IPS-20b (cell line): ENCODE data around the gene TMC8.

Source experiments
- H3K27ac ChIP-seq: one replicate; pipeline ENCODE4 v1.5.1; 2013; ENCODE audit warnings: low read length
- H3K27me3 ChIP-seq: 2 replicates; pipeline ENCODE4 v1.6.1; 2013; ENCODE audit warnings: mild to moderate bottlenecking, low read length, inconsistent platforms; ENCODE audit not compliant: insufficient read depth
- H3K36me3 ChIP-seq: 2 replicates; pipeline ENCODE4 v1.6.1; 2013; ENCODE audit warnings: low read depth, mild to moderate bottlenecking, inconsistent platforms, low read length, moderate library complexity; ENCODE audit not compliant: insufficient read depth
- H3K4me1 ChIP-seq: 2 replicates; pipeline ENCODE4 v1.6.1; 2013; ENCODE audit warnings: mild to moderate bottlenecking, control low read depth, inconsistent platforms, low read length, moderate library complexity; ENCODE audit not compliant: insufficient read depth
- H3K4me3 ChIP-seq: 2 replicates; pipeline ENCODE4 v1.5.1; 2013; ENCODE audit warnings: mild to moderate bottlenecking, low read length, inconsistent platforms
- H3K9ac ChIP-seq: 2 replicates; pipeline ENCODE4 v1.6.1; 2013; ENCODE audit warnings: low read depth, mild to moderate bottlenecking, inconsistent platforms, low read length, moderate library complexity
- H3K9me3 ChIP-seq: 2 replicates; pipeline ENCODE4 v1.6.1; 2013; ENCODE audit warnings: mild to moderate bottlenecking, low read depth, low read length, inconsistent platforms; ENCODE audit not compliant: insufficient read depth

The TMC8 gene

GRCh38 chr17:78143214-78144146, 12.9 kb downstream of the TMC8 start:
- H3K27ac ChIP-seq: no peak overlapping the region
- H3K36me3 ChIP-seq: no peaks in the 10 kb centered on the region
- H3K9me3 ChIP-seq: no peaks in the 10 kb centered on the region
- no peak overlapping the region for H3K9ac ChIP-seq
- no peaks in the 10 kb centered on the region for H3K4me1 ChIP-seq
- H3K27me3 ChIP-seq: no peaks in the 10 kb centered on the region
- no peak overlapping the region for H3K4me3 ChIP-seq

GRCh38 chr17:78144147-78144719, 13.7 kb downstream of the TMC8 start:
- Histone ChIP-seq H3K9ac (no peak overlapping the region), H3K4me3 (no peak overlapping the region), H3K4me1 (no peaks in the 10 kb centered on the region), H3K36me3 (no peaks in the 10 kb centered on the region), H3K27ac (no peak overlapping the region), H3K27me3 (no peaks in the 10 kb centered on the region), H3K9me3 (no peaks in the 10 kb centered on the region)

GRCh38 chr17:78144736-78145641, 14.4 kb downstream of the TMC8 start:
- Histone ChIP-seq H3K9ac (no peak overlapping the region), H3K27me3 (no peaks in the 10 kb centered on the region), H3K9me3 (no peaks in the 10 kb centered on the region), H3K27ac (no peak overlapping the region), H3K36me3 (no peaks in the 10 kb centered on the region), H3K4me1 (no peaks in the 10 kb centered on the region), H3K4me3 (no peak overlapping the region)

- Histone ChIP-seq H3K27ac (no peak overlapping the region), H3K4me3 (no peak overlapping the region), H3K36me3 (no peaks in the 10 kb centered on the region), H3K27me3 (no peaks in the 10 kb centered on the region), H3K9me3 (no peaks in the 10 kb centered on the region), H3K9ac (no peak overlapping the region), H3K4me1 (no peaks in the 10 kb centered on the region)
Observed at GRCh38 chr17:78146471-78146869, 15.9 kb downstream of the TMC8 start.

- H3K4me3 ChIP-seq: no peak overlapping the region
- no peak overlapping the region for H3K27ac ChIP-seq
- no peaks in the 10 kb centered on the region for H3K27me3 ChIP-seq
- no peaks in the 10 kb centered on the region for H3K4me1 ChIP-seq
- no peaks in the 10 kb centered on the region for H3K9me3 ChIP-seq
- no peak overlapping the region for H3K9ac ChIP-seq
- H3K36me3 ChIP-seq: no peaks in the 10 kb centered on the region
Observed at GRCh38 chr17:78146881-78147280, 16.3 kb downstream of the TMC8 start.

- Histone ChIP-seq H3K9me3 (no peaks in the 10 kb centered on the region), H3K4me1 (no peaks in the 10 kb centered on the region), H3K4me3 (no peak overlapping the region), H3K36me3 (no peaks in the 10 kb centered on the region), H3K27me3 (no peaks in the 10 kb centered on the region), H3K27ac (no peak overlapping the region), H3K9ac (no peak overlapping the region)
Observed at GRCh38 chr17:78147315-78147998, 16.9 kb downstream of the TMC8 start.

GRCh38 chr17:78148286-78149016, 17.9 kb downstream of the TMC8 start:
- H3K27ac ChIP-seq: no peak overlapping the region
- no peaks in the 10 kb centered on the region for H3K4me1 ChIP-seq
- H3K36me3 ChIP-seq: no peaks in the 10 kb centered on the region
- no peaks in the 10 kb centered on the region for H3K27me3 ChIP-seq
- H3K9me3 ChIP-seq: no peaks in the 10 kb centered on the region
- no peak overlapping the region for H3K4me3 ChIP-seq
- no peak overlapping the region for H3K9ac ChIP-seq

- H3K4me1 ChIP-seq: no peaks in the 10 kb centered on the region
- no peak overlapping the region for H3K4me3 ChIP-seq
- no peaks in the 10 kb centered on the region for H3K9me3 ChIP-seq
- no peak overlapping the region for H3K27ac ChIP-seq
- no peaks in the 10 kb centered on the region for H3K36me3 ChIP-seq
- no peak overlapping the region for H3K9ac ChIP-seq
- H3K27me3 ChIP-seq: no peaks in the 10 kb centered on the region
Observed at GRCh38 chr17:78151514-78152008, 21.0 kb downstream of the TMC8 start.

- Histone ChIP-seq H3K9me3 (no peaks in the 10 kb centered on the region), H3K9ac (no peak overlapping the region), H3K36me3 (no peaks in the 10 kb centered on the region), H3K4me3 (no peak overlapping the region), H3K27me3 (no peaks in the 10 kb centered on the region), H3K4me1 (no peaks in the 10 kb centered on the region), H3K27ac (no peak overlapping the region)
Observed at GRCh38 chr17:78154903-78155811, 24.6 kb downstream of the TMC8 start.

- H3K9ac ChIP-seq: no peak overlapping the region
- H3K36me3 ChIP-seq: no peaks in the 10 kb centered on the region
- no peak overlapping the region for H3K4me3 ChIP-seq
- no peaks in the 10 kb centered on the region for H3K4me1 ChIP-seq
- no peaks in the 10 kb centered on the region for H3K9me3 ChIP-seq
- no peak overlapping the region for H3K27ac ChIP-seq
- no peaks in the 10 kb centered on the region for H3K27me3 ChIP-seq
Observed at GRCh38 chr17:78159575-78160158, 29.1 kb downstream of the TMC8 start.
